K562 (cell line): Measurements from ENCODE around the gene ABHD8. TPM values are rescaled to one million over a fixed set of nuclear protein-coding genes. Genes with fewer than 3 reads are reported as not detected.
A peak's percentile ranks its signal among the peaks of the same experiment; 100 is the strongest.

ENCODE experiments used
- CREB3L1 ChIP-seq: fragments of 450-650 bp; IDR thresholded peaks from 2 replicates; pipeline ENCODE4 v1.6.1; 2014; ENCODE audit warnings: low read depth, mild to moderate bottlenecking, moderate library complexity, borderline replicate concordance
- ESRRA ChIP-seq: fragments of 450-650 bp; IDR thresholded peaks from 2 replicates; pipeline ENCODE4 v1.6.1; 2014; ENCODE audit warnings: low read depth, mild to moderate bottlenecking, moderate library complexity, borderline replicate concordance
- ETS2 ChIP-seq: IDR thresholded peaks from 2 replicates; pipeline ENCODE4 v1.6.1; 2016; ENCODE audit warnings: borderline replicate concordance, missing genetic modification characterization, mild to moderate bottlenecking, moderate library complexity, missing compliant biosample characterization; ENCODE audit not compliant: poor library complexity, severe bottlenecking
- HCFC1 ChIP-seq: IDR thresholded peaks from 2 replicates; pipeline ENCODE4 v1.6.1; 2012; ENCODE audit warnings: low read depth, low read length, improper control_type of control experiment
- HMG20A ChIP-seq: fragments of 450-650 bp; formaldehyde crosslinking; conservative IDR thresholded peaks from 2 replicates; pipeline ENCODE4 v1.4.0; 2020; ENCODE audit warnings: mild to moderate bottlenecking, mixed read lengths
- MCM3 ChIP-seq: fragments of 450-650 bp; IDR thresholded peaks from 2 replicates; pipeline ENCODE4 v1.6.1; 2016
- MCM7 ChIP-seq, 2 experiments: fragments of 450-650 bp; IDR thresholded peaks; 2 replicates each; pipeline ENCODE4 v1.6.1; 2016 to 2018
- MNT ChIP-seq, 2 experiments: fragments of 450-650 bp; conservative IDR thresholded peaks; 2 replicates each; pipeline ENCODE4 v1.6.1; 2017; ENCODE audit warnings: mild to moderate bottlenecking in 2 of 2, moderate library complexity in 2 of 2
- MTA1 ChIP-seq: fragments of 450-650 bp; IDR thresholded peaks from 2 replicates; pipeline ENCODE4 v1.6.1; 2017; ENCODE audit warnings: borderline replicate concordance
- MXI1 ChIP-seq: IDR thresholded peaks from 2 replicates; pipeline ENCODE4 v1.6.1; 2011; ENCODE audit warnings: low read depth, mild to moderate bottlenecking, improper control_type of control experiment, low read length
- NFYB ChIP-seq: IDR thresholded peaks from 2 replicates; pipeline ENCODE4 v1.6.1; 2011; ENCODE audit warnings: mild to moderate bottlenecking, moderate library complexity; ENCODE audit not compliant: insufficient read length; ENCODE audit errors: extremely low read depth
- POLR2AphosphoS2 ChIP-seq: IDR thresholded peaks from 2 replicates; pipeline ENCODE4 v1.6.1; 2012; ENCODE audit warnings: low read length, improper control_type of control experiment
- RBM14 ChIP-seq: fragments of 200-400 bp; formaldehyde crosslinking; IDR thresholded peaks from 2 replicates; pipeline ENCODE4 v1.6.1; 2018; ENCODE audit warnings: low read depth, mild to moderate bottlenecking, low read length, moderate library complexity, borderline replicate concordance; ENCODE audit not compliant: insufficient read depth
- SIN3B ChIP-seq: fragments of 450-650 bp; IDR thresholded peaks from 2 replicates; pipeline ENCODE4 v1.6.1; 2017; ENCODE audit warnings: low read depth, mild to moderate bottlenecking, moderate library complexity
- SMARCC2 ChIP-seq: fragments of 450-650 bp; IDR thresholded peaks from 2 replicates; pipeline ENCODE4 v1.6.1; 2017; ENCODE audit warnings: antibody characterized with exemption, moderate library complexity, mild to moderate bottlenecking, low read depth
- TARDBP ChIP-seq: fragments of 450-650 bp; IDR thresholded peaks from 2 replicates; pipeline ENCODE4 v1.6.1; 2016
- TGIF2 ChIP-seq: sonication (generic); formaldehyde crosslinking; IDR thresholded peaks from 2 replicates; pipeline ENCODE4 v1.8.1; 2022; ENCODE audit warnings: mild to moderate bottlenecking, missing genetic modification reagents, moderate library complexity
- TSC22D4 ChIP-seq: fragments of 450-650 bp; IDR thresholded peaks from 2 replicates; pipeline ENCODE4 v1.6.1; 2016; ENCODE audit warnings: missing genetic modification characterization, missing biosample characterization, control low read depth
- ZFPM2 ChIP-seq: fragments of 250-450 bp; sonication (Bioruptor Pico); IDR thresholded peaks from 2 replicates; pipeline ENCODE4 v1.5.1; 2022; ENCODE audit warnings: mild to moderate bottlenecking
- ZNF354B ChIP-seq: fragments of 250-450 bp; sonication (Bioruptor Pico); IDR thresholded peaks from 2 replicates; pipeline ENCODE4 v1.4.0; 2020
- ZNF431 ChIP-seq: sonication (generic); formaldehyde crosslinking; IDR thresholded peaks from 2 replicates; pipeline ENCODE4 v1.8.0; 2022; ENCODE audit warnings: mild to moderate bottlenecking, missing genetic modification reagents
- polyA plus RNA-seq, 8 experiments: library from polyadenylated mRNA; depleted of rRNA in 4 of 8; stranded (reverse) in 5 of 8; unstranded in 3 of 8; fragments of >200 nt; fragmentation: Nextera tagmentation in 2 of 8; fragmentation: Illumina TruSeq in 1 of 8; extraction: Ambion mirVana in 2 of 8; extraction: Trizol in 1 of 8; gene quantifications; 2 replicates each; pipeline versions ENCODE4 v1.2.1 to v1.2.3, GENCODE V29; 2011 to 2014; ENCODE audit warnings: inconsistent platforms in 1 of 8, missing spikeins in 1 of 8
- total RNA-seq, 7 experiments: library from RNA; depleted of rRNA in 6 of 7; stranded (reverse); fragments of >200 nt in 6 of 7; fragmentation: Illumina TruSeq in 2 of 7; extraction: Trizol in 2 of 7; gene quantifications; 2 replicates each; pipeline versions ENCODE4 v1.2.1 to v1.2.3, GENCODE V29; 2011 to 2021; ENCODE audit warnings: low replicate concordance in 1 of 7
- TF ChIP-seq, protein P1 (sequence below): fragments of 250-450 bp; sonication (Bioruptor Pico); IDR thresholded peaks from 2 replicates; pipeline ENCODE4 v1.8.0; 2022; ENCODE audit warnings: inconsistent platforms
- TF ChIP-seq, protein P2 (sequence below): fragments of 200-800 bp; sonication (Bioruptor generic); IDR thresholded peaks from 2 replicates; pipeline ENCODE4 v1.6.1; 2017; ENCODE audit warnings: missing genetic modification characterization, missing compliant biosample characterization

The ABHD8 gene
- total and polyA plus RNA-seq, 9 of the 15 experiments (the other 6 are each of a cell fraction or from before 2014, with no cell fraction given), result 0.04 to 6.6 (median 2.0) TPM; not detected in 1

GRCh38 chr19:17292301-17293074 is 10.7 kb downstream of the ABHD8 start (continued):
- TF ChIP-seq, protein P1, sequence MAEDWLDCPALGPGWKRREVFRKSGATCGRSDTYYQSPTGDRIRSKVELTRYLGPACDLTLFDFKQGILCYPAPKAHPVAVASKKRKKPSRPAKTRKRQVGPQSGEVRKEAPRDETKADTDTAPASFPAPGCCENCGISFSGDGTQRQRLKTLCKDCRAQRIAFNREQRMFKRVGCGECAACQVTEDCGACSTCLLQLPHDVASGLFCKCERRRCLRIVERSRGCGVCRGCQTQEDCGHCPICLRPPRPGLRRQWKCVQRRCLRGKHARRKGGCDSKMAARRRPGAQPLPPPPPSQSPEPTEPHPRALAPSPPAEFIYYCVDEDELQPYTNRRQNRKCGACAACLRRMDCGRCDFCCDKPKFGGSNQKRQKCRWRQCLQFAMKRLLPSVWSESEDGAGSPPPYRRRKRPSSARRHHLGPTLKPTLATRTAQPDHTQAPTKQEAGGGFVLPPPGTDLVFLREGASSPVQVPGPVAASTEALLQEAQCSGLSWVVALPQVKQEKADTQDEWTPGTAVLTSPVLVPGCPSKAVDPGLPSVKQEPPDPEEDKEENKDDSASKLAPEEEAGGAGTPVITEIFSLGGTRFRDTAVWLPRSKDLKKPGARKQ (CRISPR knock-in tag), result no peak
- TF ChIP-seq ZNF354B (no peak), MNT (conservative IDR thresholded peaks at IDR 0.05) (peak; percentile 53 to 68; a peak in 3 of 4 replicates), SMARCC2 (no peak), TSC22D4 (tag) (no peak), TGIF2 (CRISPR knock-in tag) (no peak), MTA1 (0 out of 2 replicates have a peak, but pooled peaks have one; percentile 14), ESRRA (no peak; the same call in none of the 2 replicates), MXI1 (peak; percentile 63), CREB3L1 (peak; percentile 31; the same call in 1 of the 2 replicates), ZNF431 (CRISPR knock-in tag) (0 out of 2 replicates have a peak, but pooled peaks have one; percentile 18), MCM3 (no peak), NFYB (no peak), ZFPM2 (no peak), MCM7 (IDR thresholded peaks at IDR 0.05) (no peak), ETS2 (tag) (no peak), SIN3B (no peak), RBM14 (no peak), HMG20A (CRISPR knock-in tag) (no peak), HCFC1 (peak; percentile 37; the same call in 1 of the 2 replicates), TARDBP (peak; percentile 60; the same call in 1 of the 2 replicates), POLR2AphosphoS2 (no peak)
- TF ChIP-seq, protein P2, sequence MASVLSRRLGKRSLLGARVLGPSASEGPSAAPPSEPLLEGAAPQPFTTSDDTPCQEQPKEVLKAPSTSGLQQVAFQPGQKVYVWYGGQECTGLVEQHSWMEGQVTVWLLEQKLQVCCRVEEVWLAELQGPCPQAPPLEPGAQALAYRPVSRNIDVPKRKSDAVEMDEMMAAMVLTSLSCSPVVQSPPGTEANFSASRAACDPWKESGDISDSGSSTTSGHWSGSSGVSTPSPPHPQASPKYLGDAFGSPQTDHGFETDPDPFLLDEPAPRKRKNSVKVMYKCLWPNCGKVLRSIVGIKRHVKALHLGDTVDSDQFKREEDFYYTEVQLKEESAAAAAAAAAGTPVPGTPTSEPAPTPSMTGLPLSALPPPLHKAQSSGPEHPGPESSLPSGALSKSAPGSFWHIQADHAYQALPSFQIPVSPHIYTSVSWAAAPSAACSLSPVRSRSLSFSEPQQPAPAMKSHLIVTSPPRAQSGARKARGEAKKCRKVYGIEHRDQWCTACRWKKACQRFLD (CRISPR knock-in tag), result no peak
